ENCODE results near the gene SLC41A1.
A peak's percentile ranks its signal among the peaks of the same experiment; 100 is the strongest.

Gene SLC41A1

GRCh38 chr1:205785446-205785845 lies 27.6 kb downstream of the SLC41A1 start:
- no peak for FAIRE-seq

- no peak for FAIRE-seq
Measured at GRCh38 chr1:205783904-205784303, 29.1 kb downstream of the SLC41A1 start.

DNA sequence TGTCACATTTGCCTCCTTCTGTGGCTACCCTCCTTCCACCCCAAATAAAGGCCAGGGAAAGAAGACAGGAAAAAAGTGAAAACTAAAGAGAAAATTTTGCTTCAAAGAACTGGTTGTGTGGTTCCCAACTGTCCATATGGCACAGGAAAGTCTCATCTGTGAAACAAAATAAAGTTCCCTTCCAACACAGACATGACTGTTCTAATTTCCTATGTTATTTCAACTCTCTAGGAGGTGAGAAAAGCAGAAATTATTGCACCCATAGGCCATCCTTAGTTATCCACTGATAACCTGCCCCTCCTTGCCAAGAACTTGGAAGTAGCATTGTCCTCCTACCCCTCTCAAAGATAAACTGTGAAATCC lies 29.6 kb downstream of the SLC41A1 start:
- FAIRE-seq, result no peak

DNA sequence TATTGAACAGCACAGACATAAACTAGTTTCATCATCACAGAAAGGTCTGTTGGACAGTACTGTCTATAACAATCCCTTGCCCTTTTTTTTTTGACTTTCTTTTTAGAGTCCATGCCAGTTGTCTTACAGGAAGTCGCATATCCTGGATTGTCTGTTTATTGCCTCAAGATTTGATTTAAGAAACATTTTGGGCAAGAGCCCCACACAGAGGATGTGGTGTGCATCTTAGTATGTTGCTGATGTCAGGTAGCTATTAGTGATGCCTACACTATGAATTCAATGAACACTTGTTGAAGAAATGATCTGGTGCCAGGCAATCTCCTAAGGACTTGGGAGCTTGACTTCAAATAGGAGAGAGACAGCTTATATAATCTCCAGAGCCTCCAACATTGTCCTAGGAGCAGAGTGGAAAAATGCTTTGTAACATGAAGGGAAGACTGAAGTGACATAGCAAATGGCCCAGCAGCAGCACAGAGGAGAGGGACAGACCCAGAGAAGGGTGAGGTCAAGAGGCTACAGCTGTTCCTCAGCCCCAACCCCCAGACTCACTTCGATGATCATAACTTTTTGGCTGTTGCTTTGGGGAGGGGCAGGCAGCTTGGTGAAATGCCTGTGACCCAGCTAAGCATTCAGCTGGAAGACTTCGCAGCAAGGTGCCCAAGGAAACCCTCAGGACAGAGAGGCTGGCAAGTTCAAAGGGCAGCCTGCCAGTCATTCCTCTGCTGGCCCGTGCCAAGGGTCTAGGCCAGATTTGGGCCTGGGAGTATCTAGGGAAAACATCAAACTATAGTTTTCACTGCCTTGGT lies 30.2 kb downstream of the SLC41A1 start:
- FAIRE-seq, result no peak

- FAIRE-seq, result no peak
Measured at GRCh38 chr1:205780335-205780734, 32.7 kb downstream of the SLC41A1 start.

DNA sequence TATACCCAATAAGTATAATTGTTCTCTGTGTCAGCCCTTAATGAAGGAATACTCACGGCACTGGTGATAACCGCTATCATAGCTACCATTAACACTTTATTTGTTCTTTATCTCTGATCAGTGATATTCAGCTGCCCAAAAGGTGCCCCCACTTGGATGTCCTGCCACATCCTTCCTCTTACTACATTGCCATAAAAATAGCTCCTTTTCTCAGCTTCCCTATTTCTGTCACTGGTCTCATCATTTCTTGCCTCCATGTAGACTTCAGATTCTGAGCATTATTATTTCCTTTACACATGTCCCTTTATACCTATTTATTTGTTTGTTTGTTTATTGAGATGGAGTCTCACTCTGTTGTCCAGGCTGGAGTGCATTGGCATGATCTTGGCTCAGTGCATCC lies 35.0 kb downstream of the SLC41A1 start:
- FAIRE-seq, result no peak

GRCh38 chr1:205775717-205776056 lies 37.3 kb downstream of the SLC41A1 start:
- FAIRE-seq, result no peak

DNA sequence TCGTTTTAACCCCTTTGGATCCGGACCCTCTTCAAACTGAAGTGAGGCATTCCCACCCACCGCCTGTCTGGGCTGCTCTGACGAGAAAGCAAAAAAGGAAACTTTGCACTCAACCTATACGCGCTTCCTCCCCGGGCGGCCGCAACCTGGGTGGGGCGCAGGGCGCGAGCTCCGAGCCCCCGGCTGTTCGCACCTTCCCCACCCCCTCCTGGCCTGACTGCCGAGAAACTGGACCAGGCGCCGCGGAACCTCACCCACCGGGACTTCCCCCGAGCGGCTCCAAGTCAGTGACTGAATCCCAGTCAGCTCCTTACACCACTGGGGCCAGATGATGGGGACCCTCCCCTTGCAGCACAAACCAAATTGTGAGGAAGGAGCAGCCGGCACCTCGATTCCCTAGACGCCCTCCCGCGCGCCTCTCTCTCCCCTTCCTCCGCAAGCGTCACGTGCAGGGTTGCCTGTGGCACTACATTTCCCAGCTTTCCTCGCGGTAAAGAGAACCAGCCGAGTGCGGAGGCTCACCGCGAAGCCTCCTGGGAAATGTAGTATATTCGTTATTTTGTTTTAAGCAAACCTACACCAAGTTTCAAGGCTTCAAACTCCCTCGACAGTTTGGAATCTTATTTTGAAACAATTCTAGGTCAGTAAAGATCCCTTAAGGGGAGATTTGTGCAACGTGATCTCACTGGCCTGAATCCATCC lies 37.8 kb downstream of the SLC41A1 start, which contains the start of gene RAB29:
Gene RAB29, minus strand, starts transcription at position 468 of the 702 bp plus-strand sequence. CDS start 526 bp downstream, outside the sequence.
- FAIRE-seq, result peak; percentile 41

DNA sequence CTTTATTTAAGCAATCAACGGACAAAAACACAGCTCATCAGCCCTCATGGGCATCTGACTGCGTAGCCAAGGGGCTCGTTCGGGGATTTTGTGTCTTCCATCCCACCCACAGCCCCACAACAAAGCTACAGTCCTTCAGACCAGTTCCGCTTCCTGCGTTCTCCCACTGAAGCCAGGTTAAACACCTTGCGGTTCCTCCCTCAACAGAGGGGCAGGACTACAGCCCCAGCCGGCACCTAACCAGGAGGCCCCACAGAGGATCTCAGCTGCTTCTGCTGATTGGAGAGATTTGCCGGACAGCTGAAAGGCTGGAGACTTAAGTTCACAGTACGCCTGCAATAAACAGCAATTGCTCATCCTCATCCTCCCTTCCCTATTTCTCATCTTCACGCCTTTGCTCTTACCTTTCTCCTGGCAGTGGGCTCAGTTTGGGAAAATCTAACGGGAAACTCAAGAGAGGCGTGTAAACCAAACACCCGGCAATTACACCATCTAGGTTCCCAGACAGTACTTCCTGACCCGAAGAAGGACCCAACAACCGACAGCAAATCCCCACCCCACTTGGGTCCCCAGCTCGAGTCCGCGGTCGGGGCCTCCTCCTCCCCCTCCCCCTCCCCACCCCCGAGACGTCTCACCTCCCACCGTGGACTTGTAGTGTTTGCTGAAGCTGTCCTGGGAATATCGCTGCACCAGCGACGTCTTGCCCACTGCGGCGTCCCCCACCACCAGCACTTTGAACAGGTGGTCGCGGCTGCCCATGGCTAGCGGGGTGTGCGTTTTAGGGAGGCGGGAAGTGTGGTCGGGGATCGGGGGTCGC lies 38.6 kb downstream of the SLC41A1 start:
- FAIRE-seq, result no peak

DNA sequence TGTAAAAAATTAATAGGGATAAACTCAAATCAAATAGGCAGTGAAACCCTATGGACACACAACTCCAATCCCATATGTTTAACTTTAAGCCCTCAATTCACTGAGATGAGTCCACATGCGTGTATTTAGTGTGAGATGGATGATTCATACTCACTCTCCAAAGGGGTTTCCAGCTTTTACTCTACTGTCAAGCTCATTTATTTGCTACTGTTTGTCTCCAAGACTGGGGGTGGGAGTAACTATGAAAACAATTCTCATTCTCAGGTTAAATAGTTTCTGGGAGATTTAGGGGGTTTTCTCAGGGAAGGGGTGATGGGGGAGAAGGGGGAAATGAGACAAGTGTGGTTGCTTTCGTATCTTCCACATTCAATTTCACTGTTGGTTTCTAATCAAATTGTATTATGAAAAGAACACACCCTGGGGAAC lies 40.4 kb downstream of the SLC41A1 start:
- FAIRE-seq, result no peak

GRCh38 chr1:205770618-205771017 lies 42.4 kb downstream of the SLC41A1 start:
- FAIRE-seq, result no peak

DNA sequence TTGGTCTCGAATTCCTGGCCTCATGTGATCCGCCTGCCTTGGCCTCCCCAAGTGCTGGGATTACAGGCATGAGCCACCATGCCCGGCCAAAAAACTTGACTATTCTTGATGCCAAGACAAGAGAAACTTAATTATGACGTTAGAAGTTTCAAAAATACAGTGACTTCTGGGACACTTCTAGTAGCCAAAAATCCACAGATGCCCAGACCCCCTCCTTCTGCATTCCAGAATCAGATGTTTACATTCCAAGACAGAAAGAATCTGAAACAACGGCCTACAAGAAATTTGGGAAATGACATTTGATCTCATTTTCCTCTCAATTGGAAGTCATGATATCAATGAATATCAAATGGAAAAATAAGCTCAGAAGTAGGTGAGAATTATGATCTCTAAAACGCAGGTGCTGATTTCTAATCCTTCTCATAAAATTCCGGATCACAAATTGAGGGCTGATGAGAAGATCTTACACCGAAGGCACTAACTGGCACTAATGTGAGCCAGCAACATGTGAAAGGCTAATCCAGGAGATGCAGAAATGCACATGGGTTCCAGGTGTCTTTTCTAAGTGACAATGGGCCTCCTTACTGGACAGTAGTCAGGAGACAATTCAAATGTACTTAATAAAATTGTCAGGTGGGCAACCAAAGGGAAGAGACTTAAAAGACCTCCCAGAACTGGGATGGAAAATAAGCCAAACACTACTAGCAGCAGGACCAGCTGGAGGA lies 43.2 kb downstream of the SLC41A1 start:
- no peak for FAIRE-seq

DNA sequence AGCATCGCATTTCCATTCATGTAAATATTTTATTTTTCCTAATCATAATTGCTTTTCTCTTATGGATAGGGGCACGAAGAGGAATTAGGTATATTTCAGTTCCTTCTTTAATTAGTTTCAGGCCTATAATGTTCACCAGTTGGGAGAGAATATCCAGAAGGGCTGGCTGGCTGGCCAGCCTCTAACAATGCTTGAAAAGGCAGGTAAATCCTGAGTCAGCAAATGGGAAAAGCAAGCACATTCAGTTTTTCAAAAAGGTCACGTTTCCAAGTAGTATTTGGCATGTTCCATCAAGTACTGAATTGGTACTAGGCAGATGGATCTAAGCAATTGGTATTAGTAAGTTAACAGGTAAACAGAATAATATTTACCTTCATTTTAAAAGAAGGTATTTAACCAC lies 45.8 kb downstream of the SLC41A1 start:
- FAIRE-seq, result no peak

GRCh38 chr1:205766570-205766969 lies 46.4 kb downstream of the SLC41A1 start:
- FAIRE-seq, result no peak

GRCh38 chr1:205766038-205766437 lies 47.0 kb downstream of the SLC41A1 start:
- FAIRE-seq, result no peak

- no peak for FAIRE-seq
Measured at GRCh38 chr1:205764578-205764977, 48.4 kb downstream of the SLC41A1 start.

DNA sequence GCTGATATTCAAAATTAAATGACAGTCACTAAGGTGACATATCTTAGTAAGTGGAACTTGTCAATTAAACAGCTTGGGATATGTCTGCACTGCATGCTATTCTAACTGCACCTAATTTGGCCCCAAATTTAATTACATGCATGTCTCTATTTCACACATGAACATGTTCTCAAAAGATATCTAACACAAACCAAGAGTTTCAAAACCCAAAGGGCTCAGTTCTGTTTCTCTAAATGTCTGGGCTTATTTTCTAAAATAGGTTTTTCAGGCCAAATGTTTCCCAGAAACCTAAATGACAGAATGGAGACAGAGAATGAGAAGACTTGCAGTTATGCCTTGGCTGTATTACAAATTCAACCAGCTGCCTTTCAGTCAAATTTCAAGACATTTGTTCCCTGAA lies 49.0 kb downstream of the SLC41A1 start:
- no peak for FAIRE-seq

GRCh38 chr1:205760606-205761005 lies 52.4 kb downstream of the SLC41A1 start:
- FAIRE-seq, result no peak

DNA sequence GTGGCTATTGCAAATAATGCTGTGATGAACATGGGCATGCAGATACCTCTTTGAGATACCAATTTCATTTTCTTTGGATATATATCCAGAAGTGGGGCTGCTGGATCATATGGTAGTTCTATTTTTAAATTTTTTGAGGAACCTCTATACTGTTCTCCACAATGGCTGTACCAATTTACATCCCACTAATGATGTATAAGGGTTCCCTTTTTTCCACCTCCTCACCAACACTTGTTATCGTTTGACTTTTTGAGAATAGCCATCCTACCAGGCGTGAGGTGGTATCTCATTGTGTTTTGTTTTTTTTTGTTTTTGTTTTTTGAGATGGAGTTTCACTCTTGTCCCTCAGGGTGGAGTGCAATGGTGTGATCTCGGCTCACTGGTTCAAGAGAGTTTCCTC lies 56.4 kb downstream of the SLC41A1 start:
- no peak for FAIRE-seq

DNA sequence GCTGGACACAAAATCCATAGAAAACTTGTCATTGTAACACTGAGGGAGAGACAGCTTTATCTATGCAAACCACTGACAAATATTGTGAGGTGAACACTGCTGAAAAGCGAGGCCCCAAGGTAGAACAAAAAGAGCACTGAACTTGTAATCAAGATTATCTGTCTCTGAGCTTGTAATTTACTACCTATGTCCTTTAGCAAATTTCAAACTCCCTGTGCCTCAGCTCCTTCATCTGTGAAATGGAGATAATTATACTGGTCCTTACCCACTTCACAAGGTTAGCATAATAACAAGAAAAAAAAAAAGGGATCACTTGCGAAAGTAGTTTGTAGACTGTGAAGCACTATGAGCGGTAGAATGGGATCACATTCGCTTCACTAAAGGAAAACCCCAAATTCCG lies 58.1 kb downstream of the SLC41A1 start:
- FAIRE-seq, result no peak

GRCh38 chr1:205751036-205751651 lies 61.9 kb downstream of the SLC41A1 start:
- peak; percentile 33 for FAIRE-seq
